Measurements from ENCODE around the gene FNDC1. TPM values are rescaled to one million over a fixed set of nuclear protein-coding genes. Genes with fewer than 3 reads are reported as not detected.

The FNDC1 gene
- total and polyA plus RNA-seq, 2 donors (not counting 1 experiment from before 2014, with no cell fraction given): not detected

- Histone ChIP-seq H3K9ac (ENCODE audit: low read length) (peak overlapping the region; percentile 49), H3K4me3 (ENCODE audit: control extremely low read depth in 1 of 5, extremely low read depth in 1 of 5, insufficient read depth in 1 of 5, low read depth in 2 of 5, low read length in 4 of 5) (peak overlapping the region in 3 of 5 experiments; percentile 27 to 45 (median 28)), H4K20me1 (ENCODE audit: control insufficient read depth, insufficient read depth, low read length, poor library complexity, severe bottlenecking) (no peaks in the 10 kb centered on the region), H3K27me3 (replicated peaks in 1 of 4; ENCODE audit: control extremely low read depth in 1 of 4, control insufficient read depth in 3 of 4, insufficient read depth in 4 of 4, low read length in 3 of 4) (no peaks in the 10 kb centered on the region), H3K79me2 (ENCODE audit: control insufficient read depth, insufficient read depth, low read length) (no peaks in the 10 kb centered on the region), H3K4me2 (replicated peaks; ENCODE audit: low read depth, low read length, poor library complexity, severe bottlenecking) (peak overlapping the region; percentile 64), H2AFZ (ENCODE audit: insufficient read depth, low read depth, low read length, poor library complexity, severe bottlenecking) (peak overlapping the region; percentile 61), H3K9me3 (ENCODE audit: control extremely low read depth in 1 of 3, control insufficient read depth in 2 of 3, insufficient read depth in 1 of 3, low read length in 2 of 3) (no peaks in the 10 kb centered on the region), H3K36me3 (replicated peaks in 1 of 2; ENCODE audit: control extremely low read depth in 1 of 2, control insufficient read depth in 1 of 2, extremely low read depth in 1 of 2, insufficient read depth in 2 of 2, low read length in 1 of 2) (no peaks in the 10 kb centered on the region), H3K4me1 (ENCODE audit: control insufficient read depth in 2 of 2, insufficient read depth in 2 of 2, low read length in 2 of 2) (peaks cover 12 to 16% of the 10 kb centered on the region in 2 donors), H3K27ac (ENCODE audit: low read length in 2 of 2) (peak overlapping the region; percentile 39 to 42)
- ChIA-PET CTCF (interaction anchor here (0.6 to 31.6 kb wide), 29 partner anchors 9 to 913 kb away, joined by 3 to 1002 read pairs (median 4); partner anchors contain the start of genes RSPH3 and TAGAP), POLR2A (interaction anchor here (1.0 to 2.4 kb wide), 5 partner anchors 8 to 127 kb away, joined by 3 to 17 read pairs (median 7); partner anchors contain the start of gene TAGAP)
- peak; percentile 89 for DNase-seq
- peak overlapping the region; percentile 76 for H3K27ac Mint-ChIP-seq
- peak; percentile 97 for ATAC-seq (ENCODE audit: low read depth)
- 5% methylated on average over 5 of the region's 9 CpGs for WGBS (ENCODE audit: insufficient coverage)
- no peaks in the 10 kb centered on the region for H3K9me3 Mint-ChIP-seq (ENCODE audit: insufficient read depth)
- TF ChIP-seq EZH2 (IDR thresholded peaks at IDR 0.05; ENCODE audit: borderline replicate concordance, insufficient read depth, low read depth, low read length, poor library complexity, severe bottlenecking): no peak
- TF ChIP-seq CTCF (IDR thresholded peaks at IDR 0.05): peak; percentile 98
- intact Hi-C loops (cut with micrococcal nuclease): loop anchor here (1.0 to 2.0 kb wide), 5 partner anchors 18 to 431 kb away; no protein-coding TSS in a partner anchor
- H3K4me3 Mint-ChIP-seq: peak overlapping the region; percentile 66
- peaks cover 22% of the 10 kb centered on the region for H3K4me1 Mint-ChIP-seq
- H3K27me3 Mint-ChIP-seq: no peaks in the 10 kb centered on the region
These were observed 34.4 kb upstream of the FNDC1 start for GRCh38 chr6:159134701-159135364.

- TF ChIP-seq EZH2 (IDR thresholded peaks at IDR 0.05; ENCODE audit: borderline replicate concordance, insufficient read depth, low read depth, low read length, poor library complexity, severe bottlenecking) (no peak), CTCF (IDR thresholded peaks at IDR 0.05) (no peak)
- Histone ChIP-seq H3K4me2 (replicated peaks; ENCODE audit: low read depth, low read length, poor library complexity, severe bottlenecking) (no peak overlapping the region), H2AFZ (ENCODE audit: insufficient read depth, low read depth, low read length, poor library complexity, severe bottlenecking) (no peak overlapping the region), H3K27ac (ENCODE audit: low read length in 2 of 2) (no peak overlapping the region), H3K36me3 (replicated peaks in 1 of 2; ENCODE audit: control extremely low read depth in 1 of 2, control insufficient read depth in 1 of 2, extremely low read depth in 1 of 2, insufficient read depth in 2 of 2, low read length in 1 of 2) (no peaks in the 10 kb centered on the region), H3K4me1 (ENCODE audit: control insufficient read depth in 2 of 2, insufficient read depth in 2 of 2, low read length in 2 of 2) (peaks cover 12 to 16% of the 10 kb centered on the region in 2 donors), H3K9ac (ENCODE audit: low read length) (no peak overlapping the region), H3K79me2 (ENCODE audit: control insufficient read depth, insufficient read depth, low read length) (no peaks in the 10 kb centered on the region), H3K4me3 (ENCODE audit: control extremely low read depth in 1 of 5, extremely low read depth in 1 of 5, insufficient read depth in 1 of 5, low read depth in 2 of 5, low read length in 4 of 5) (no peak overlapping the region), H3K27me3 (replicated peaks in 1 of 4; ENCODE audit: control extremely low read depth in 1 of 4, control insufficient read depth in 3 of 4, insufficient read depth in 4 of 4, low read length in 3 of 4) (no peaks in the 10 kb centered on the region), H3K9me3 (ENCODE audit: control extremely low read depth in 1 of 3, control insufficient read depth in 2 of 3, insufficient read depth in 1 of 3, low read length in 2 of 3) (peaks cover 0 to 12% (median 0%) of the 10 kb centered on the region in 3 donors), H4K20me1 (ENCODE audit: control insufficient read depth, insufficient read depth, low read length, poor library complexity, severe bottlenecking) (no peaks in the 10 kb centered on the region)
- POLR2A ChIA-PET: no interaction called here
- DNase-seq: no peak
- intact Hi-C loops (cut with micrococcal nuclease): no loop called here
- CTCF ChIA-PET: interaction anchor here (1.0 to 31.6 kb wide), 4 partner anchors 12 to 127 kb away, joined by 5 to 1002 read pairs (median 446); partner anchors contain the start of genes RSPH3 and TAGAP
- H3K27ac Mint-ChIP-seq: no peak overlapping the region
- no peak for ATAC-seq (ENCODE audit: low read depth)
- peaks cover 20% of the 10 kb centered on the region for H3K4me1 Mint-ChIP-seq
- H3K9me3 Mint-ChIP-seq (ENCODE audit: insufficient read depth): peaks cover 3% of the 10 kb centered on the region
- 88% methylated on average over 2 of the region's 5 CpGs for WGBS (ENCODE audit: insufficient coverage)
- H3K4me3 Mint-ChIP-seq: no peak overlapping the region
- H3K27me3 Mint-ChIP-seq: peaks cover 3% of the 10 kb centered on the region
These were observed 31.5 kb upstream of the FNDC1 start for GRCh38 chr6:159137676-159138075.

All from B cell (primary cell).